HEK293 (cell line): ENCODE data around the gene CUEDC1.

Experiments
- GFI1B ChIP-seq: fragments of 450-650 bp; formaldehyde crosslinking; IDR thresholded peaks from 2 replicates; pipeline ENCODE4 v1.5.1; 2016; ENCODE audit warnings: missing biosample characterization, missing genetic modification characterization
- GLIS2 ChIP-seq: fragments of 450-650 bp; formaldehyde crosslinking; IDR thresholded peaks from 2 replicates; pipeline ENCODE4 v1.5.1; 2016; ENCODE audit warnings: missing biosample characterization, missing genetic modification characterization
- KLF10 ChIP-seq: fragments of 450-650 bp; IDR thresholded peaks from 2 replicates; pipeline ENCODE4 v1.5.1; 2018; ENCODE audit warnings: missing biosample characterization, mild to moderate bottlenecking, missing genetic modification characterization
- SALL2 ChIP-seq: fragments of 450-650 bp; formaldehyde crosslinking; IDR thresholded peaks from 2 replicates; pipeline ENCODE4 v1.5.0; 2017; ENCODE audit warnings: missing biosample characterization, mild to moderate bottlenecking, missing genetic modification characterization, borderline replicate concordance
- SCRT2 ChIP-seq: fragments of 450-650 bp; formaldehyde crosslinking; IDR thresholded peaks from 2 replicates; pipeline ENCODE4 v1.5.1; 2016; ENCODE audit warnings: missing biosample characterization, missing genetic modification characterization
- WT1 ChIP-seq: fragments of 450-650 bp; formaldehyde crosslinking; IDR thresholded peaks from 2 replicates; pipeline ENCODE4 v1.5.1; 2016; ENCODE audit warnings: missing biosample characterization, missing genetic modification characterization
- YY1 ChIP-seq: fragments of 450-650 bp; formaldehyde crosslinking; IDR thresholded peaks from 2 replicates; pipeline ENCODE4 v1.5.1; 2018; ENCODE audit warnings: missing biosample characterization, missing genetic modification characterization
- ZBTB17 ChIP-seq: fragments of 450-650 bp; formaldehyde crosslinking; IDR thresholded peaks from 2 replicates; pipeline ENCODE4 v1.5.1; 2016; ENCODE audit warnings: missing biosample characterization, missing genetic modification characterization
- ZBTB44 ChIP-seq: fragments of 450-650 bp; IDR thresholded peaks from 2 replicates; pipeline ENCODE4 v1.5.1; 2018; ENCODE audit warnings: missing biosample characterization, mild to moderate bottlenecking, missing genetic modification characterization
- ZFP37 ChIP-seq: fragments of 450-650 bp; formaldehyde crosslinking; IDR thresholded peaks from 2 replicates; pipeline ENCODE4 v1.5.1; 2016; ENCODE audit warnings: missing biosample characterization, missing genetic modification characterization
- ZNF112 ChIP-seq: fragments of 450-650 bp; formaldehyde crosslinking; IDR thresholded peaks from 2 replicates; pipeline ENCODE4 v1.5.0; 2017; ENCODE audit warnings: missing biosample characterization, missing genetic modification characterization
- ZNF133 ChIP-seq: fragments of 450-650 bp; formaldehyde crosslinking; IDR thresholded peaks from 2 replicates; pipeline ENCODE4 v1.5.1; 2016; ENCODE audit warnings: missing biosample characterization, missing genetic modification characterization
- ZNF175 ChIP-seq: fragments of 450-650 bp; formaldehyde crosslinking; IDR thresholded peaks from 2 replicates; pipeline ENCODE4 v1.5.1; 2016; ENCODE audit warnings: missing biosample characterization, missing genetic modification characterization
- ZNF223 ChIP-seq: fragments of 450-650 bp; formaldehyde crosslinking; IDR thresholded peaks from 2 replicates; pipeline ENCODE4 v1.5.1; 2016; ENCODE audit warnings: missing biosample characterization, missing genetic modification characterization
- ZNF248 ChIP-seq: fragments of 450-650 bp; formaldehyde crosslinking; IDR thresholded peaks from 2 replicates; pipeline ENCODE4 v1.5.1; 2017; ENCODE audit warnings: missing biosample characterization, missing genetic modification characterization
- ZNF280C ChIP-seq: fragments of 450-650 bp; formaldehyde crosslinking; IDR thresholded peaks from 2 replicates; pipeline ENCODE4 v1.5.1; 2016; ENCODE audit warnings: missing biosample characterization, missing genetic modification characterization
- ZNF37A ChIP-seq: fragments of 450-650 bp; IDR thresholded peaks from 2 replicates; pipeline ENCODE4 v1.5.1; 2018; ENCODE audit warnings: missing biosample characterization, missing genetic modification characterization
- ZNF394 ChIP-seq: fragments of 450-650 bp; formaldehyde crosslinking; IDR thresholded peaks from 2 replicates; pipeline ENCODE4 v1.5.1; 2016; ENCODE audit warnings: missing biosample characterization, missing genetic modification characterization, mild to moderate bottlenecking, moderate library complexity, borderline replicate concordance
- ZNF473 ChIP-seq: fragments of 450-650 bp; formaldehyde crosslinking; IDR thresholded peaks from 2 replicates; pipeline ENCODE4 v1.5.1; 2017; ENCODE audit warnings: missing biosample characterization, missing genetic modification characterization
- ZNF521 ChIP-seq: fragments of 450-650 bp; formaldehyde crosslinking; IDR thresholded peaks from 2 replicates; pipeline ENCODE4 v1.5.1; 2017; ENCODE audit warnings: missing biosample characterization, mild to moderate bottlenecking, missing genetic modification characterization
- ZNF530 ChIP-seq: fragments of 450-650 bp; formaldehyde crosslinking; IDR thresholded peaks from 2 replicates; pipeline ENCODE4 v1.5.1; 2016; ENCODE audit warnings: low read depth, missing biosample characterization, missing genetic modification characterization
- ZNF549 ChIP-seq: fragments of 450-650 bp; IDR thresholded peaks from 2 replicates; pipeline ENCODE4 v1.5.1; 2018; ENCODE audit warnings: missing biosample characterization, missing genetic modification characterization, mild to moderate bottlenecking, inconsistent platforms, moderate library complexity
- ZNF555 ChIP-seq: fragments of 450-650 bp; formaldehyde crosslinking; conservative IDR thresholded peaks from 2 replicates; pipeline ENCODE4 v1.5.1; 2017; ENCODE audit warnings: missing biosample characterization, mild to moderate bottlenecking, missing genetic modification characterization, inconsistent platforms
- ZNF561 ChIP-seq: fragments of 450-650 bp; IDR thresholded peaks from 2 replicates; pipeline ENCODE4 v1.5.1; 2018; ENCODE audit warnings: missing biosample characterization, missing genetic modification characterization, borderline replicate concordance
- ZNF596 ChIP-seq: fragments of 450-650 bp; IDR thresholded peaks from 2 replicates; pipeline ENCODE4 v1.5.0; 2018; ENCODE audit warnings: missing biosample characterization, mild to moderate bottlenecking, missing genetic modification characterization, moderate library complexity
- ZNF623 ChIP-seq: fragments of 450-650 bp; formaldehyde crosslinking; IDR thresholded peaks from 2 replicates; pipeline ENCODE4 v1.5.1; 2016; ENCODE audit warnings: missing biosample characterization, missing genetic modification characterization
- ZNF626 ChIP-seq: fragments of 450-650 bp; sonication (Bioruptor Pico); formaldehyde crosslinking; IDR thresholded peaks from 2 replicates; pipeline ENCODE4 v1.5.1; 2018; ENCODE audit warnings: missing biosample characterization, missing genetic modification characterization, inconsistent platforms
- ZNF747 ChIP-seq: fragments of 450-650 bp; formaldehyde crosslinking; IDR thresholded peaks from 2 replicates; pipeline ENCODE4 v1.5.1; 2016; ENCODE audit warnings: missing biosample characterization, missing genetic modification characterization
- ZNF777 ChIP-seq: fragments of 450-650 bp; formaldehyde crosslinking; IDR thresholded peaks from 2 replicates; pipeline ENCODE4 v1.5.1; 2017; ENCODE audit warnings: missing biosample characterization, missing genetic modification characterization, borderline replicate concordance
- ZNF791 ChIP-seq: fragments of 450-650 bp; formaldehyde crosslinking; IDR thresholded peaks from 2 replicates; pipeline ENCODE4 v1.5.1; 2016; ENCODE audit warnings: missing biosample characterization, missing genetic modification characterization
- ZNF837 ChIP-seq: fragments of 450-650 bp; formaldehyde crosslinking; IDR thresholded peaks from 2 replicates; pipeline ENCODE4 v1.5.1; 2016; ENCODE audit warnings: missing biosample characterization, missing genetic modification characterization
- TF ChIP-seq, protein P1 (sequence below): fragments of 450-650 bp; formaldehyde crosslinking; IDR thresholded peaks from 2 replicates; pipeline ENCODE4 v1.5.1; 2016; ENCODE audit warnings: missing biosample characterization, missing genetic modification characterization
- TF ChIP-seq, protein P2 (sequence below): fragments of 450-650 bp; formaldehyde crosslinking; IDR thresholded peaks from 2 replicates; pipeline ENCODE4 v1.5.1; 2016; ENCODE audit warnings: missing biosample characterization, missing genetic modification characterization
- TF ChIP-seq, protein P3 (sequence below): IDR thresholded peaks from 2 replicates; pipeline ENCODE4 v1.6.1; 2011; ENCODE audit warnings: mild to moderate bottlenecking, low read depth, low read length, borderline replicate concordance

The CUEDC1 gene

DNA sequence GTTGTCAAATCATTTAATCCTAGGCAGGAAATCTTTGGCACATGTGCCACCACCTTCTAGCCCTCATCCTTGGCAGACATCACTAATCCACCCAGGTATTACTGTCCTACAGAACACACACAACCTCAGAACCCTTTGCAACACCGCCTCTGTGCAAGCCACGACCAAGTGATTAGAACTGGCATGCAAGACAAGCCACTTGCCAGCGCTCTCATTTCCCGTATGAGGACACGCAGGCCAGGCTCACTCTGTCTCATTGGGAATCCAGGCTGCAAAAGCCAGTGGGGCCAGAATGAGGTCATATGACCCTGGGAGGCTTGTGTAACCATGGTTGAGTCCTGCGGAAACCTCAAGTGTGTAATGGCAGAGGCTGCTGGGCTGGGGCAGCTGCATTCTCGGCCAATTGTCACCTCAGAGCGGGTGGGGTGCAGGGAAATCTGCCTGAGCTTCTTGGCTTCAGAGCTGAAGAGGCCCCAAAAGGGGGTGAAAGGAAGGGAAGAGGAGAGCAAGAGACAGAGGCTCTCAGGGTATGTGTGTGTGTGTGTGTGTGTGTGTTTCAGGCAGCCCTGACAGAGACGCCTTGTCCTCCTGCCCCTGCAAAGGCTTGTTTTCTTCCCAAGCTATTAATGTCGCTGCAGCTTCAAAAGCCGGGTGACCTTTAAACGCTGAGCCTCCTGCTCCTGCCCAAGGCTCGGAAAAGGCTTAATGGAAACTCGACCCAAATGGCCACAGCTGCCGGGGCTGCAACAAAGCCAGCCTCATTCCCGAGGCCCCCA lies 62.2 kb downstream of the CUEDC1 start (continued):
- TF ChIP-seq ZBTB17 (peak; percentile 92; the same call in 1 of the 2 replicates), ZNF791 (tag by site-specific recombination) (no peak), ZNF561 (no peak), ZFP37 (no peak), ZNF133 (tag by site-specific recombination) (no peak), GFI1B (tag by site-specific recombination) (no peak), YY1 (no peak), SCRT2 (no peak), ZNF555 (no peak), ZNF394 (tag by site-specific recombination) (no peak), ZNF223 (tag by site-specific recombination) (peak; percentile 85), ZNF530 (tag by site-specific recombination) (no peak), ZNF175 (tag by site-specific recombination) (no peak), ZNF596 (tag by site-specific recombination) (no peak), ZNF112 (no peak), ZBTB44 (tag by site-specific recombination) (no peak), ZNF521 (tag by site-specific recombination) (no peak), ZNF777 (tag by site-specific recombination) (no peak), ZNF837 (tag by site-specific recombination) (no peak), WT1 (no peak), ZNF549 (tag by site-specific recombination) (no peak), GLIS2 (peak; percentile 59; the same call in 1 of the 2 replicates), ZNF473 (tag by site-specific recombination) (no peak), ZNF248 (no peak), ZNF626 (tag by site-specific recombination) (no peak), ZNF37A (tag by site-specific recombination) (no peak), ZNF747 (tag by site-specific recombination) (no peak), ZNF623 (tag by site-specific recombination) (no peak), ZNF280C (no peak), KLF10 (tag by site-specific recombination) (0 out of 2 replicates have a peak, but pooled peaks have one; percentile 7), SALL2 (tag by site-specific recombination) (no peak)
- TF ChIP-seq, protein P1, sequence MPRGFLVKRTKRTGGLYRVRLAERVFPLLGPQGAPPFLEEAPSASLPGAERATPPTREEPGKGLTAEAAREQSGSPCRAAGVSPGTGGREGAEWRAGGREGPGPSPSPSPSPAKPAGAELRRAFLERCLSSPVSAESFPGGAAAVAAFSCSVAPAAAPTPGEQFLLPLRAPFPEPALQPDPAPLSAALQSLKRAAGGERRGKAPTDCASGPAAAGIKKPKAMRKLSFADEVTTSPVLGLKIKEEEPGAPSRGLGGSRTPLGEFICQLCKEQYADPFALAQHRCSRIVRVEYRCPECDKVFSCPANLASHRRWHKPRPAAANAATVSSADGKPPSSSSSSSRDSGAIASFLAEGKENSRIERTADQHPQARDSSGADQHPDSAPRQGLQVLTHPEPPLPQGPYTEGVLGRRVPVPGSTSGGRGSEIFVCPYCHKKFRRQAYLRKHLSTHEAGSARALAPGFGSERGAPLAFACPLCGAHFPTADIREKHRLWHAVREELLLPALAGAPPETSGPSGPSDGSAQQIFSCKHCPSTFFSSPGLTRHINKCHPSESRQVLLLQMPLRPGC (tag by site-specific recombination): no peak
- TF ChIP-seq, protein P2, sequence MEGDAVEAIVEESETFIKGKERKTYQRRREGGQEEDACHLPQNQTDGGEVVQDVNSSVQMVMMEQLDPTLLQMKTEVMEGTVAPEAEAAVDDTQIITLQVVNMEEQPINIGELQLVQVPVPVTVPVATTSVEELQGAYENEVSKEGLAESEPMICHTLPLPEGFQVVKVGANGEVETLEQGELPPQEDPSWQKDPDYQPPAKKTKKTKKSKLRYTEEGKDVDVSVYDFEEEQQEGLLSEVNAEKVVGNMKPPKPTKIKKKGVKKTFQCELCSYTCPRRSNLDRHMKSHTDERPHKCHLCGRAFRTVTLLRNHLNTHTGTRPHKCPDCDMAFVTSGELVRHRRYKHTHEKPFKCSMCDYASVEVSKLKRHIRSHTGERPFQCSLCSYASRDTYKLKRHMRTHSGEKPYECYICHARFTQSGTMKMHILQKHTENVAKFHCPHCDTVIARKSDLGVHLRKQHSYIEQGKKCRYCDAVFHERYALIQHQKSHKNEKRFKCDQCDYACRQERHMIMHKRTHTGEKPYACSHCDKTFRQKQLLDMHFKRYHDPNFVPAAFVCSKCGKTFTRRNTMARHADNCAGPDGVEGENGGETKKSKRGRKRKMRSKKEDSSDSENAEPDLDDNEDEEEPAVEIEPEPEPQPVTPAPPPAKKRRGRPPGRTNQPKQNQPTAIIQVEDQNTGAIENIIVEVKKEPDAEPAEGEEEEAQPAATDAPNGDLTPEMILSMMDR (tag by site-specific recombination): no peak
- TF ChIP-seq, protein P3, sequence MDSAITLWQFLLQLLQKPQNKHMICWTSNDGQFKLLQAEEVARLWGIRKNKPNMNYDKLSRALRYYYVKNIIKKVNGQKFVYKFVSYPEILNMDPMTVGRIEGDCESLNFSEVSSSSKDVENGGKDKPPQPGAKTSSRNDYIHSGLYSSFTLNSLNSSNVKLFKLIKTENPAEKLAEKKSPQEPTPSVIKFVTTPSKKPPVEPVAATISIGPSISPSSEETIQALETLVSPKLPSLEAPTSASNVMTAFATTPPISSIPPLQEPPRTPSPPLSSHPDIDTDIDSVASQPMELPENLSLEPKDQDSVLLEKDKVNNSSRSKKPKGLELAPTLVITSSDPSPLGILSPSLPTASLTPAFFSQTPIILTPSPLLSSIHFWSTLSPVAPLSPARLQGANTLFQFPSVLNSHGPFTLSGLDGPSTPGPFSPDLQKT: no peak
